GM19463 (cell line): Measurements from ENCODE around the gene EPB41L2.

ENCODE experiments used
- ATAC-seq: cut with Tn5 transposase; IDR thresholded peaks from one replicate; pipeline ENCODE4 v1.9.1; 2021; ENCODE audit warnings: mild to moderate bottlenecking, moderate library complexity; ENCODE audit not compliant: unreplicated experiment

The EPB41L2 gene

GRCh38 chr6:130882370-130882769, 180.7 kb downstream of the EPB41L2 start:
- ATAC-seq, result no peak

GRCh38 chr6:130879826-130880225, 183.2 kb downstream of the EPB41L2 start:
- ATAC-seq, result no peak

GRCh38 chr6:130873746-130874145, 189.3 kb downstream of the EPB41L2 start:
- no peak for ATAC-seq

- ATAC-seq, result no peak
Measured at GRCh38 chr6:130872250-130873095, 190.6 kb downstream of the EPB41L2 start.

- no peak for ATAC-seq
Measured at GRCh38 chr6:130870179-130870880, 192.7 kb downstream of the EPB41L2 start.

GRCh38 chr6:130869681-130870080, 193.4 kb downstream of the EPB41L2 start:
- ATAC-seq, result no peak

GRCh38 chr6:130865793-130866192, 197.3 kb downstream of the EPB41L2 start:
- ATAC-seq, result no peak

- no peak for ATAC-seq
Measured at GRCh38 chr6:130864344-130864743, 198.7 kb downstream of the EPB41L2 start.

- ATAC-seq, result no peak
Measured at GRCh38 chr6:130863415-130864230, 199.4 kb downstream of the EPB41L2 start.

GRCh38 chr6:130862370-130862769, 200.7 kb downstream of the EPB41L2 start:
- no peak for ATAC-seq

- ATAC-seq, result no peak
Measured at GRCh38 chr6:130859161-130859867, 203.7 kb downstream of the EPB41L2 start.

GRCh38 chr6:130858498-130859160, 204.4 kb downstream of the EPB41L2 start:
- ATAC-seq, result no peak

GRCh38 chr6:130858054-130858453, 205.0 kb downstream of the EPB41L2 start:
- no peak for ATAC-seq

GRCh38 chr6:130853555-130854183, 209.4 kb downstream of the EPB41L2 start:
- ATAC-seq, result no peak

- ATAC-seq, result no peak
Measured at GRCh38 chr6:130852844-130853554, 210.0 kb downstream of the EPB41L2 start.

GRCh38 chr6:130851026-130851425, 212.0 kb downstream of the EPB41L2 start:
- ATAC-seq, result no peak

- no peak for ATAC-seq
Measured at GRCh38 chr6:130849594-130849993, 213.5 kb downstream of the EPB41L2 start.

- ATAC-seq, result peak; percentile 85
Measured at GRCh38 chr6:130848945-130849344, 214.1 kb downstream of the EPB41L2 start.
